ENCODE measurements around the gene HOATZ. TPM values are rescaled to one million over a fixed set of nuclear protein-coding genes. Genes with fewer than 3 reads are reported as not detected.

HOATZ gene
- total RNA-seq, 1 donor from 2014 or later: not detected

DNA sequence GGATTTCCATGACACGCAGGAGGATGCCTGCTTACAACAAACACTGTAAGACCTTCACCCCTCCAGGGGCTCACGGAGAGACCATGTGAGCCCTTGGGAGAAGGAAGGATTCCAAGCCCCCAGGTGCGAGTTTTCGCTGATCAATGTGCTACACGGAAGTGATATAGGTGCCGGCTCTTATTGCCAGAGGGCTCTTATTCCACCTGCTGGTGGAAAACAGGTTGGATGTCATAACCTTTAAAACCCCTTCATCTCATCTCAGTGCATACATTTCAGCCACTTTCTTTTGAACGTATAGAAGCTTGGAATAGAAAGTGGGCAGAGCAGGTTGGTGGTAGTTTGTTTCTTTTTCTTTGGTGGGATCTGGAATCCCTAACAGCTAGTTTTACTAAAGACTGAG, 51.7 kb downstream of the HOATZ start:
- no peak for DNase-seq (ENCODE audit: low spot score)
- Mint-ChIP-seq H3K4me1 (ENCODE audit: low read depth) (peaks cover 14% of the 10 kb centered on the region), H3K27me3 (ENCODE audit: low read depth) (no peaks in the 10 kb centered on the region), H3K9me3 (ENCODE audit: low read depth) (no peaks in the 10 kb centered on the region), H3K4me3 (ENCODE audit: unreplicated experiment) (no peak overlapping the region), H3K27ac (ENCODE audit: unreplicated experiment) (no peak overlapping the region), H3K36me3 (ENCODE audit: low read depth) (no peaks in the 10 kb centered on the region)
- TF ChIP-seq, protein P1, sequence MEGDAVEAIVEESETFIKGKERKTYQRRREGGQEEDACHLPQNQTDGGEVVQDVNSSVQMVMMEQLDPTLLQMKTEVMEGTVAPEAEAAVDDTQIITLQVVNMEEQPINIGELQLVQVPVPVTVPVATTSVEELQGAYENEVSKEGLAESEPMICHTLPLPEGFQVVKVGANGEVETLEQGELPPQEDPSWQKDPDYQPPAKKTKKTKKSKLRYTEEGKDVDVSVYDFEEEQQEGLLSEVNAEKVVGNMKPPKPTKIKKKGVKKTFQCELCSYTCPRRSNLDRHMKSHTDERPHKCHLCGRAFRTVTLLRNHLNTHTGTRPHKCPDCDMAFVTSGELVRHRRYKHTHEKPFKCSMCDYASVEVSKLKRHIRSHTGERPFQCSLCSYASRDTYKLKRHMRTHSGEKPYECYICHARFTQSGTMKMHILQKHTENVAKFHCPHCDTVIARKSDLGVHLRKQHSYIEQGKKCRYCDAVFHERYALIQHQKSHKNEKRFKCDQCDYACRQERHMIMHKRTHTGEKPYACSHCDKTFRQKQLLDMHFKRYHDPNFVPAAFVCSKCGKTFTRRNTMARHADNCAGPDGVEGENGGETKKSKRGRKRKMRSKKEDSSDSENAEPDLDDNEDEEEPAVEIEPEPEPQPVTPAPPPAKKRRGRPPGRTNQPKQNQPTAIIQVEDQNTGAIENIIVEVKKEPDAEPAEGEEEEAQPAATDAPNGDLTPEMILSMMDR (IDR thresholded peaks at IDR 0.05): no peak

DNA sequence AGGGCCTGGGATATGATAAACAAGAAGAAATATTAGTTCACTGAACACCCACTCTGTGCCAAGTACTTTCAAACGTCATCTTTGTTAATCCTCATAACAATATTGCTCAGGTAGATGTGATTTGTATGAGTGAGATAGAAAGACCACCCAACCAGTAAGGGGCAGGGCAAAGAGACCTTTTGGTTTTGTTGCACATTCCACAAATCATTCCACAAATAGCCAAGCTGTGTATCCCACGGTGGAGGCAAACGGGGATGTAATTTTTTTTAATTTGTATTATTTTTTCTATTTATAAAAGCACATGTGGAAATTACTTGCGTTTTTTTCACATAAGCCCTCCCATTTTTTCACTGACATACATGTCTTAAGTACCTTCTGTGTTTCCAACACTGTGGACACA, 54.9 kb downstream of the HOATZ start:
- Mint-ChIP-seq H3K4me1 (ENCODE audit: low read depth) (peaks cover 9% of the 10 kb centered on the region), H3K4me3 (ENCODE audit: unreplicated experiment) (no peak overlapping the region), H3K36me3 (ENCODE audit: low read depth) (no peaks in the 10 kb centered on the region), H3K27me3 (ENCODE audit: low read depth) (no peaks in the 10 kb centered on the region), H3K9me3 (ENCODE audit: low read depth) (no peaks in the 10 kb centered on the region), H3K27ac (ENCODE audit: unreplicated experiment) (no peak overlapping the region)
- DNase-seq (ENCODE audit: low spot score): no peak
- TF ChIP-seq, protein P1 (IDR thresholded peaks at IDR 0.05): no peak

DNA sequence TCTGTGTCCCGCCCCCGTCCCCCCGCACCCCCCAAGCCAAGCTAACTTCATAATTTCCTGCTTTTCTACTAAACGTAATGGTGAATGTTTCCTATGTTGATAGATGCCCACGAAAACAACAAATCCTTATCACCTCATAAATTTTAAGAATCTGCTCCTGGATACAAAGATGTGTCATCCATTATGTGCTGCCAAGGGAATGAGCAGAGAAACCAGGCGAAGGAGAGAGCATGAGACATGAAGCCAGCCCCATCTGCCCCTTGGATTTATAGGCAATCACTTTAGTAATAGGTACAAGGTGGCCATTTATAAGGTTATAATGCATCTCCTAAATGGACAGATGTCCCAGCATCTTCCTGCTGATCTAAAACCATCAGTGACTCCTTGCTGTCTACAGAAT, 56.2 kb downstream of the HOATZ start:
- H3K9me3 Mint-ChIP-seq (ENCODE audit: low read depth): no peaks in the 10 kb centered on the region
- H3K4me3 Mint-ChIP-seq (ENCODE audit: unreplicated experiment): no peak overlapping the region
- TF ChIP-seq, protein P1 (IDR thresholded peaks at IDR 0.05): no peak
- H3K36me3 Mint-ChIP-seq (ENCODE audit: low read depth): no peaks in the 10 kb centered on the region
- no peak for DNase-seq (ENCODE audit: low spot score)
- no peaks in the 10 kb centered on the region for H3K27me3 Mint-ChIP-seq (ENCODE audit: low read depth)
- peaks cover 11% of the 10 kb centered on the region for H3K4me1 Mint-ChIP-seq (ENCODE audit: low read depth)
- no peak overlapping the region for H3K27ac Mint-ChIP-seq (ENCODE audit: unreplicated experiment)

DNA sequence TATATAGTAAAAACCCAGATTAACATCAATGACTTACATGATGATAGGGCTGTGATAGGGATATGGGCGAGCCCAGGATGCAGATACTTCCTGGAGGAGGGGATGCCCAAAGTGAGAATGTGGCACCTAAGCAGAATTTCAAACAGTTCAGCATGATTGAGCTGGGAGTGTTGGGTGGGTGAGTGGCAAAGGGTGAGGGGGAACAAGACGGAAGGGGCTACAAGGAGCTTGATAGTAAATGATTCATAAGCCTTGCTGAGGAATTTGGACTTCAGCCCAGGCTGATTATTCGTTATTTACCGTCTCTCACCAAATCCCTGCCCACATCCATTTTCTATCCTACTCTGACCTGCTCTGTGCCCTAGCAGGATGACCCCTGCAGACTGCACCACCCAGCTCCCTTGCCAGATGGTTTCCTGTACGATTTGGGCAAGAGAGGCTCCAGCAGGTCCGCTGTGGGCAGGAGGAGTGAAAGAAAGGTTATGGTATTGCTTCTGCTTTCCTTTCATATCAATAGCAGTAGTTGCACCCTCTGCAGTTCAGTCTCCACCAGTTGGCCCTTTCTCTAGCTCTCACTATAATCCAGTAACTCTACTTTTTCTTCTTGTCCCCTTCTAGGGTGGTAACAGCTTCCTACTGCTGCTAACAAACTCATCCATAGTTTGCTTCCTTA, 57.4 kb downstream of the HOATZ start:
- Mint-ChIP-seq H3K27me3 (ENCODE audit: low read depth) (no peaks in the 10 kb centered on the region), H3K27ac (ENCODE audit: unreplicated experiment) (no peak overlapping the region), H3K36me3 (ENCODE audit: low read depth) (no peaks in the 10 kb centered on the region), H3K9me3 (ENCODE audit: low read depth) (no peaks in the 10 kb centered on the region), H3K4me3 (ENCODE audit: unreplicated experiment) (no peak overlapping the region), H3K4me1 (ENCODE audit: low read depth) (peaks cover 11% of the 10 kb centered on the region)
- TF ChIP-seq, protein P1 (IDR thresholded peaks at IDR 0.05): no peak
- DNase-seq (ENCODE audit: low spot score): no peak

DNA sequence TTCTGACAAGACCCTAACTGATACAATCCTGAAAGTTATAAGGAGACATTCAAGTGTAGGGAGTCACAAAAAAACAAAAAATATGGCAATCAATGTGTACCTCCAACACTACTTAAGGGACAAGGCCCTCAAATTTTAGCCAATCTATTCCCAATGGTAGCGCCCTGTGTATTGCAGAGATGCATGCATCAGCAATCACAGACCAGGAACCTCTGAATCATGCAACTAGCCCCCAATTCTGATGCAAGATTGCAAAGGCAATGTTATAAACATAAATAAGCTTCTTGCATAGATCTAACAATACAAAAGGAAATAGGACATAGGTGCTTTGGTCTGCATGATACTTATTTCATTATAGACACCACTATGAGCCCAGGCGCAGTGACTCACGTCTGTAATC, 58.0 kb downstream of the HOATZ start:
- no peaks in the 10 kb centered on the region for H3K27me3 Mint-ChIP-seq (ENCODE audit: low read depth)
- H3K4me3 Mint-ChIP-seq (ENCODE audit: unreplicated experiment): no peak overlapping the region
- H3K27ac Mint-ChIP-seq (ENCODE audit: unreplicated experiment): no peak overlapping the region
- no peaks in the 10 kb centered on the region for H3K9me3 Mint-ChIP-seq (ENCODE audit: low read depth)
- H3K4me1 Mint-ChIP-seq (ENCODE audit: low read depth): peaks cover 11% of the 10 kb centered on the region
- TF ChIP-seq, protein P1 (IDR thresholded peaks at IDR 0.05): no peak
- DNase-seq (ENCODE audit: low spot score): no peak
- no peaks in the 10 kb centered on the region for H3K36me3 Mint-ChIP-seq (ENCODE audit: low read depth)

Measured in chondrocyte (in vitro differentiated cells).